IPS DF 4.7 (cell line): ENCODE measurements around the gene MAPK7.
"Not testable (repeated sequence)": the region's sequence is repeated elsewhere in the genome, so short reads cannot be mapped to it uniquely, and the experiment has no call there.

Experiments used
- DNase-seq: peaks from one replicate; pipeline ENCODE4 v3.0.0-alpha.2; 2013; ENCODE audit warnings: low spot score; ENCODE audit errors: extremely low read depth

MAPK7 gene

GRCh38 chr17:19342611-19343255 lies 35.6 kb upstream of the MAPK7 start:
- DNase-seq: no peak

GRCh38 chr17:19343256-19343630 lies 35.1 kb upstream of the MAPK7 start:
- no peak for DNase-seq

GRCh38 chr17:19343671-19344151 lies 34.6 kb upstream of the MAPK7 start:
- no peak for DNase-seq

- no peak for DNase-seq
Observed at GRCh38 chr17:19344311-19345066, 33.8 kb upstream of the MAPK7 start.

GRCh38 chr17:19345067-19345460 lies 33.2 kb upstream of the MAPK7 start:
- DNase-seq: no peak

GRCh38 chr17:19345486-19346350 lies 32.6 kb upstream of the MAPK7 start:
- no peak for DNase-seq

- DNase-seq: no peak
Observed at GRCh38 chr17:19346351-19347255, 31.7 kb upstream of the MAPK7 start.

- no peak for DNase-seq
Observed at GRCh38 chr17:19347323-19348080, 30.8 kb upstream of the MAPK7 start.

GRCh38 chr17:19348081-19348650 lies 30.1 kb upstream of the MAPK7 start:
- no peak for DNase-seq

GRCh38 chr17:19348806-19349205 lies 29.5 kb upstream of the MAPK7 start:
- no peak for DNase-seq

- DNase-seq: not testable (repeated sequence)
Observed at GRCh38 chr17:19353401-19353800, 24.9 kb upstream of the MAPK7 start.

- DNase-seq: no peak
Observed at GRCh38 chr17:19354748-19355147, 23.6 kb upstream of the MAPK7 start.

GRCh38 chr17:19357351-19357750 lies 20.9 kb upstream of the MAPK7 start:
- no peak for DNase-seq

GRCh38 chr17:19357761-19358160 lies 20.5 kb upstream of the MAPK7 start:
- DNase-seq: no peak

- no peak for DNase-seq
Observed at GRCh38 chr17:19359151-19359550, 19.1 kb upstream of the MAPK7 start.

- no peak for DNase-seq
Observed at GRCh38 chr17:19359856-19360255, 18.4 kb upstream of the MAPK7 start.

- DNase-seq: no peak
Observed at GRCh38 chr17:19360772-19361171, 17.5 kb upstream of the MAPK7 start.

- no peak for DNase-seq
Observed at GRCh38 chr17:19361326-19361725, 17.0 kb upstream of the MAPK7 start.

- no peak for DNase-seq
Observed at GRCh38 chr17:19361944-19362276, 16.4 kb upstream of the MAPK7 start.
